Ovary (tissue), 3 donors: ENCODE results near the gene CFAP65.

ENCODE experiments used
- CTCF ChIP-seq, 3 donors: fragments of 450-650 bp in 2 of 3; fragments of 200-600 bp in 1 of 3; IDR thresholded peaks; one replicate each; pipeline versions ENCODE4 v1.5.1 to v1.8.0; 2016 to 2022; ENCODE audit warnings: antibody characterized with exemption in 3 of 3, mild to moderate bottlenecking in 1 of 3
- EP300 ChIP-seq: sonication (generic); formaldehyde crosslinking; IDR thresholded peaks from one replicate; pipeline ENCODE4 v1.6.1; 2017; ENCODE audit warnings: antibody characterized with exemption
- POLR2A ChIP-seq: fragments of 450-650 bp; IDR thresholded peaks from one replicate; pipeline ENCODE4 v1.6.1; 2017; ENCODE audit warnings: antibody characterized with exemption, mild to moderate bottlenecking, moderate library complexity
- donor health status: DM: no; HTN: no; CAD: no.

GRCh38 chr2:219045937-219046550, 4.7 kb upstream of the CFAP65 start:
- TF ChIP-seq CTCF (IDR thresholded peaks at IDR 0.05) (no peak), POLR2A (no peak), EP300 (no peak)
